Stimulated activated CD4-positive, alpha-beta T cell treated with anti-CD3 and anti-CD28 coated beads, Interleukin-2, amount 100 ng/mL, for 48 hours (primary cell): ENCODE data around the gene ADGRG6.

ENCODE experiments used
- DNase-seq, 2 donors: peaks; one replicate each; pipeline ENCODE4 v3.0.0-alpha.2; 2020

ADGRG6 gene

DNA sequence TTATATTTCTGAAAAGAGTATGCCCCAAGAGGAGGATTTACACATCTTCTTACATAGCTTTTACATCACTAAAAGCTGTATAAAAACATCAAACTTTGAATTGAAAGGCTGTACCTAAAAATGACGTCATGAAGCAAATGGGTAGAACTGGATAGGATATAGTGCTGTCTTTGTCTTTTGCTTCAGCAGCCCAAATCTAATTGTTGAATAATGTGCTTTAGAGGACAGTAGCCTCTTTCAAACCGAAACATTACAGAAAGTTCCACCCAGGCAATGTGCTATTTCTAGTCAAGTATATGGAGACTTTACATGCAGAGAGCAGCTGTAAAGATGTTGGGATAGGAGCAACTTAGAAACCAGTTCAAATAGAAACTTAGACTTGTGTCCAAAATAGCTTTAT is 51.9 kb downstream of the ADGRG6 start:
- DNase-seq = no peak

DNA sequence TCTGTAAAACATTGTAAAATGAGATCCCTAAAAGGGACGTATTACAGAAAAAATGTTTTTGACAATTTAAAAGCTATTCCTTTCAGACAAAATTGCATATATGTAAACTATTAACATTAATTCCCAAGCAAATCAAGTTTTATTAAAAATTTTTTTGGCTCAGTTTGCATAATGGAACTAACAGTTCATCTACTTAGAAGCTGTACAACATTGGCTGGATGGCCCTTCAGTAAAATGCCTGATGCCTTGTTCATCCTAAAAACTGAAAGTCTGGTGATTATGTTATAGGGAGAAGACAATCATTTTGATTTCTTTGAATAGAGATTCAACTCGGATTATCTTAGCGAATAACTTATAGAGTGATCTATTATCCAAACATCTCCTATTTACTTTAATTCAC is 52.8 kb downstream of the ADGRG6 start:
- DNase-seq = no peak

DNA sequence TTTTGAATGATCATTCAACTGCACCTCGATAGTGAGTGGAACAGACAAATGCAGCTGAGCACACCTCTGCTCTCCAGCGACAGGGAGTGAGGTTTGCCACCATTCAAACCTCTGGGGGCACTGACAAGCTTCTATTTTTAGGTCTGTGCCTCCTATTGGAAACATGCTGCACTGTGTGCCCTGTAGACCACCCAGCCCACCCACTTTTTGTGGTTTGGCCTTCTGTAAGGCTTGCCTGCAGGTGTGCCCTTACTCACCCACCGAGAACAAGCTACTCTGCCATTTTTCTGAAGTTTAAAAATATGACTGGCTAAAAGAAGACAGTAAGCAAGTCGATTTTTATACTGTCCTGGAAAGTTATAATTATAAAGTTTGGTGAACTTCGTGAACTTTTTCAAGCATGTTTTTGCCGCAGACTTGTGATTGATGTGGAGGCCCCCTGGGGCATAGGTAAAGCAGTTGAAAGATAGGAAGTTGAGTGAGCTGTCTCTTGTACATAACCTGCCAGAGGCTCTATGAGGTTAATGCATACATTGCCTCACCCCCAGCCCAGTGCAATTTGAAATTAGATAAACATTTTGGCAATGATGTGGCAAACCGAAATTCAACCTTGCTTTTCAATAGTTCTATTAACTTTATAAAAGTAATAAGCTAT is 53.8 kb downstream of the ADGRG6 start:
- no peak for DNase-seq

DNA sequence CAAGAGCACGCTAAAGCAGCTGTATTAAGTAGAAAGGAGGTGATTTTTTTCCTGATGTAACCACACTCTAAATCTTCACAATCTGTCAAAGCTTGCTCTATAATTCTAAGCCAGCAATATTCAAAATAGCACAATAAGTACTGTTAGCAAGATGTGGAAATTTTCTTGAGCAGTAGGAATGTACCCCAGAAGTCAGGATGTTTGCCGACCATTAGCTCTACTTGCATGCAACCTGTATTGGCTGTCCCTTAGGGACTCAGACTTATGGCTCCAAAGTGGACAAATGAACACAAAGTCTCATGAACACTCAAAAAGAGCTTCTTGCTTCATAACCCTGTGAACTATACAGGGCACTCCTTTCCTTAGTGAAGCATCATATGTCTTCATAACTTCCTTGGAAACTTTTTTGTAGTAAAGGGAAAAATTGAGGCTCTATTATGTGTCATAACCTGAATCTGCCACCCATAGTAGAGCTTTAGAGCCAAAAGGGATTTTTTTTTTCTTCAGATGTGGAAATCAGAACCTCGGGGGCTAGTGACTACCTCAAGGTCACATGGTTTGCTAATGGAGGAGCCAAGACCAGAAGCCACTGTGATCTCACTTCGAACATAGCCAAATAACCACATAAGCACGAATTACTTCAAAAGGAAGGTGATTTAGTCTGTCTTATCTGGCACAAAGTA is 54.5 kb downstream of the ADGRG6 start:
- DNase-seq = no peak

DNA sequence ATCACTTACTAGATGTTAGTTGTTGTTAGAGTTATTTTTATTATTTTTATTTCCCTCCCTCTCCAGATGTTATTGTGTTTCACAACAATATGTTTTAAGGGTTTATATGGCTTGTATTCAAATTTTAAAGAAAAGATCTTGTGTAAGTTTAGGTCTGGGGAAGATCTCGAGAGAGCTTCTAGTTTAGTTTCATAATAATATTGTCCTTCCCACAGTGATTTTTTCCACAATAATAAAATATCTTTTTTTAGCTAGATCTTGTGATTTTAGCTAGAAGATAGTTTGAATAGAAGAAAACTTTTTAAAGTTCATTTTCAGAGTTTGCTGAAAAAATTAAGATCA is 55.0 kb downstream of the ADGRG6 start:
- no peak for DNase-seq

DNA sequence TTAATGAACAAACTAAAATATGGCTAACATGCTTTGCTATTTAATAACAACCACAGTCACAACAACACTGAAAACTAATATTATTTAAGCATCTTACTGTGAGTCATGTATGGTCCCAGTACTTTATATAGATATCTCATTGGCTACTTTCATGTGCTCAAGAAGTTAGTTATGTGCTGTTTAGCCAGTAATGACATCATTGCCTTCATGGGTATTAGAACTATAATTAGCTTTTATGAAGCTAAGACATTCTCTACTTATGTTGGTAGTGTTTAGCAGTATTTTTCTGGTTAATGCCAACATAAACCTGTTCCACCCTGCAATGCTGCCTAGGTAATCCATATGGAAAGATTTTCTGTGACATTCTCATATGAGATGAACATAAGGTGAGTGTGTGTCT is 56.1 kb downstream of the ADGRG6 start:
- DNase-seq = no peak

DNA sequence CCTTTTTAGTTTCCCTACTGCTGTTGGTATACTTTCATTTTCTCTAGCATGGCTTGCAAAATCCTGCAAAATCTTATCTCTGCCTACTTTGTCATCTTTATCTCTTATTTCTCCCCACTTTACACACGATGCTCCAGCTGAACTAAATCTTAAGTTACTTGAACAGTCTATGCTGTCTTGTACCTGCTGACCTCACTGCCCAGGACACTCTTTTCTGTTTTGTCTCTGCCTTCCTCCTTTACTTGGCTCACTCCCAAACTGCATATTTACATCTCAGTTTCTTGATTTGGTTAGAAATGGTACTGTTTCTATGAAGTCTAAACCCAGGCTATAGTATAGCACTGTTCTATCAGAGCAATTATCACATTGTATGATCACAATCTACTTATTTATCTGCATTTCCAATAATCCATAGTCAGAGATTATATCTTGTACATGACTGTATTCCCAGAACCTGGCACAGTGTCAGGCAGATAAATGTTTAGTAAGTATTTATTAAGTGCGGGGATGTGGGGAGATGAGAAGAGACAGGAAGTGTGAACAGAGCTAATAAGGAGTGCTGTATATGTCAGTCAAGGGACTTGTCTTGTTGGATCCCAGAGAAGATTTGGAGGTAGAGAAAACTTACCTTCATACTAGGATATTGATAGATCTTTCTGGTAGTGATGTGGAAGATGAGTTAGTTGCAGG is 57.6 kb downstream of the ADGRG6 start:
- DNase-seq = no peak

DNA sequence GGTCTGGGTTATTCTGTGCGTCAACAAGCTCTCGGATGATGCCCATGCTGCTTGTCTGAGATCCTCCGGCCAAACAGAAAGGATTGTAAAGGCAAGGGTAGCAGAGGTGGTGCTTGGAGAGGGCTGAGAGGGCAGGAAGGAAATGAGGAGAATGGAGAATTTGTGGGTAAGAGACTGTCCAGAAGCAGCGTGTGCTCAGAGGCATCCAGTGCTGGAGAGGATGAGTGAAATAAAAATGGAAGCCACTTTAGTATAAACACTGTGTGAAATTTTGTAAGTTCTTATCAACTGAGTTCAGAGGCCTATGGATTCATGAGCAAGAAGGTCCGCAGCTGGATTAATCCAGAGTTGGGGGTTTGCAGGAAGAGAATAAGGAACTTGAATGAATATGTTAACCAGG is 59.5 kb downstream of the ADGRG6 start:
- no peak for DNase-seq

DNA sequence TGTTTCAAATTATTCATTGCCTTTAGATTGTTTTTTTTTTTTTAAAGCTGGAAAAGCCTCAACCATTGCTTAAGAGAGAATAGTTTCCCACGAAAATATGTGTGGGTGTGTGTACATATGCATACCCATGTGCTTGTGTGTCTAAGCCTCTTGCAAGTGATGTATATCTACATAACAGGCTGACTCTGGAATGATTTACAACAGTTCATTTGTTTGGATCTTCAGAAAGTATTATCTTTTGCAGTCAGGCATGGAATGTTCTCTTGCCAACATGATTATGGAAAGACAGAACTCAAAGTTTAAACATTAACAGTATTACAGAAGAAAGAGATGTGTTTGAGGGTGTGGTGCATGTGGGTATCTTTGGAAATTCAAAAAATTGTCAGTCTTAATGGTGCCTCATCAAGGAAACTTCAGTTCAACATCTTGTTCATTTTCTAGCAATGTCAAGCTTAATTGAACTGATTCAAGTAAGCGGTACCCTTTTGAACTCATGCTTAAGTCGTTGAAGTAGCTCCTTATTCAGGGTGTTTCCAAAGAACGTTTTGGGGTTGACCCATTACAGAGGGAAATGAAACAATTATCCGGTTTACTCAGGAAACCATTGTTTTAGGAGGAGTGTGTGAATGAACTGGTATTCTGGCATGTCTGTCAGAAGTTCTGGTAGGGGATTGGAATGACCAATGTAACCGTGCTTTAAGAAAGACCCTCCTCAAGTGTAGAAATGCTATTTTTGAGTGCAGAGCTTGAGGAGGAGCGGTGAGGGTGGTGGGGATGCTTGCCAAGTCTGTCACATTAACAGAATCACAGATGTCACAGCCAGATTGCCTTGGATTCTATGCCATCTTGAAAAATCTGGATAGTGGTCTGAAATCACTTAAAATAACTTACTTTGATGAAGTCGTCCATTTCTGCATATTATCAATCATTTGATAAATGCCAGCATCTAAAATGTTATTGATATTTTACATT is 60.3 kb downstream of the ADGRG6 start:
- no peak for DNase-seq

DNA sequence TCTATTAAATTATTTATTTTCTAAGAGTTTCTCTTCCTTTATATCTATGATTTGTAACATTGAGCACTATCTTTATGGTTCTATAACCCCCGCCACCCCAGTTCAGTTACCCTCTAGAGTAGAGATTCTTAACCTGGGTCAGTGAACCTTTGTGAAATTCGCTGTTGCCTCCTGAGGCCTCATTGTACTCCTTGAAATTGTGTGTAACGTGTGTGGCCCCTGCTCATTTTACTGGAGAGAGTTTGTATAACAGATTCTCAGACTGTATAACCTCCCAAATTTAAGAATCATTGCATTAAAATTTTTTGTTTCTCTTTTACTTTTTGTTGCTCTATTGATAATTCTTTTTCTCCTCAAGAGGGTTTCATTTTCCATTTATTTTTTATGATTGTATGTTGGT is 65.3 kb downstream of the ADGRG6 start:
- no peak for DNase-seq

DNA sequence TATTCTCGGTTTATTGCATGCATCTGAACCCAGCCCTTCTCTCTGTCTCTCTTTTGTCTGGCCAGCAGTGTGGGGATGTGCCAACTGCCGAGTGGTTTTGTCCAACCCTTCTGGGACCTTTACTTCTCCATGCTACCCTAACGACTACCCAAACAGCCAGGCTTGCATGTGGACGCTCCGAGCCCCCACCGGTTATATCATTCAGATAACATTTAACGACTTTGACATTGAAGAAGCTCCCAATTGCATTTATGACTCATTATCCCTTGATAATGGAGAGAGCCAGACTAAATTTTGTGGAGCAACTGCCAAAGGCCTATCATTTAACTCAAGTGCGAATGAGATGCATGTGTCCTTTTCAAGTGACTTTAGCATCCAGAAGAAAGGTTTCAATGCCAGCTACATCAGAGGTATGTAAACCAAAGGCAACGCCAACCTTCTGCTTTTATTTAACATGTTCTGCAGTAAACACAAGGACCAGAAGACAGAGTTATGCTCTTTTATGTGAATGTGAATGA is 65.8 kb downstream of the ADGRG6 start:
- DNase-seq = no peak

DNA sequence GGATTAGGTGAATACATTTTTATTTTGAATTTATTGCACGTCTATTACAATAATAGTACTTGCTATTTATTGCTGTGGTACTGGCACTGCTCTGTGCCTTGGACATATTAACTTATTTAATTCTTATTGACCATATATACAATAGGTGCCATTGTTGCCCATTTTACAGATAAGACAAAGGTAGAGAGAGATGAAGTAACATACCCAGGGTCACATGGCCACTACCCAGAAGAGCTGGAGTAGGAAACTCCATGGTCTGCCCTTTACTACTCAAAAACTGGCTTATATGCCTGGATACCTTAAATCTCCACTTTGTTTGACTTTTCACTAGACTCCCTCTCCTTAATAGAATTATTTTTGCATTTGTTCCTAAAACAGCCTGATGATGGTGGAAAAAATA is 67.5 kb downstream of the ADGRG6 start:
- DNase-seq = no peak

DNA sequence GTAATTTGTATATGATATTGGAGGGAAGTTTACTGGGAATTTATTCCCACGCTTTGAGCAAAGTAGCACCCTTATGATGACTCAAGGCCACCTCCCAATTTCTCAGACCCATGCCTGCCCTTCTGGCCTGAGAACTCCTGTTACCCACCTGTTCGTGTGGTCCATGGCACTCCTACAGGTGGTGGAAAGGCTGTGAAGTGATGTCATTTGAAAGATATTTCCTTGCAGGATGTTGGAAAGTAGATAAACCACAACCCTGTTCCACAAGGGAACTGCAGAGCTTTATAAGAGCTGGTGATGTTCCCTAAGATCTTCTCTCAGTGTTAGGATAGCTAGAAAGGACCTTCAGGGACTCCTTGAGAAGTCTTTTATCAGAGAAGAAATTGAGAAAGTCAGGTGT is 70.5 kb downstream of the ADGRG6 start:
- no peak for DNase-seq

DNA sequence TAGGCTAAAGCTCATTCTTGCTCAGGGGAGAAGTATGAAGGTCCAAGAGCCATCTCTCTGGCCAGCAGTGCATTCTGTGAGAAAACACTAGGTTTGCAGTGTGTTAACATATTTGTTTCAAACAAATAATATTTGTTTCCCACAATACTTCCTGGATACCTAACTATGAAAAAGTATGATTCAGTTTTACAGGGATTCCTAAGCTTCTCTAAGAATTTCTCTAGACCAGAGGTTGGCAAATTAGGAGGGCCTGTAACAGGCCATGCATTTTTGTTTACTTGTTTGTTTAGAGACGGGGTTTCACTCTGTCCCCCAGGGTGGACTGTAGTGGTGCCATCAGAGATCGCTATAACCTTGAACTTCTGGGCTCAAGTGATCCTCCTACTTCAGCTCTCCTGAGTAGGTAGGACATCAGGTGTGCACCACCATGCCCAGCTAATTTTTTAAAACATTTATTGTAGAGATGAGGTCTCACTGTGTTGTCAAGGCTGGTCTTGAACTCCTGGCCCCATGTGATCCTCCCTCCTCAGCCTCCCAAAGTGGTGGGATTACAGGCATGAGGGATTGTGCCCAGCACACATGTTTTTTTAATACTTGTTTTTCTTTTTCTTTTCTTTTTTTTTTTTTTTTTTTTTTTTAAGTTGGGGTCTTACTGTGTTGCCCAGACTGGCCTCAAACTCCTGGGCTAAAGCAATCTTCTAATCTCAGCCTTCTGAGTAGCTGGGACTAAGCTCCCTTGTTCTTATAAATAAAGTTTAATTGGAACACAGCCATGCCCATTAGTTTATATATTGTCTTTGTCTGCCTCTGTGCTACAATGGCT is 71.7 kb downstream of the ADGRG6 start:
- no peak for DNase-seq

DNA sequence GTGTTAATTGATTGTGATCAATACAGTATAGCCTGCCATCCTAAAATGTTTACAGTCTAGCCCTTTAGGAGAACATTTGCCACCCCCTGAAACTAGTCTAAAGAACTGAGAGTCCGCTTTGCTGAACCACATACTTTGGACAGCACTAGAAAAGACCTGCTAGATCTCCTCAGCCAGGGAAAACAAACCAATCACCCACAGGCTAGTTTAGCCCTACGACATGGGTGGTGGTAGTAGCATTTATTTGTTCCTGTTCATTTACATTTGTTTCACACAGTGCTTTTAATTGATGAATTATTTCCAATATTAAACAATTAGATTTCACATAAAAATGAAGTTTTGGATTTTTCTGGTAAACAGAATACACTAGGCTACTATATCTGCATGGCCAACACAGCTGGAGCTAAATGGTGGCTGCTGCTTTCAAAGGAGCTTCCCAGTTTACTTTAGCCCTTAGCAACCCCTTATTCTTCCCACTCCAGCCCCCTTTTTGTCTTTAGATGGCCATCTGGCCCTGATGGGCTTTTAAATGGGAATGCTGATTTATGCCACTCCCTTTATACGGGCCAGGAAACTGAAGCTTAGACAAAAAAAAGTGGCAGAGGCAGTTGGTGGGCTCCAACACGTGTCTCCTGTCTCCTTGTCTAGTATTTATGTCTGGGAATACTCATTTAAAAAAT is 72.4 kb downstream of the ADGRG6 start:
- no peak for DNase-seq

DNA sequence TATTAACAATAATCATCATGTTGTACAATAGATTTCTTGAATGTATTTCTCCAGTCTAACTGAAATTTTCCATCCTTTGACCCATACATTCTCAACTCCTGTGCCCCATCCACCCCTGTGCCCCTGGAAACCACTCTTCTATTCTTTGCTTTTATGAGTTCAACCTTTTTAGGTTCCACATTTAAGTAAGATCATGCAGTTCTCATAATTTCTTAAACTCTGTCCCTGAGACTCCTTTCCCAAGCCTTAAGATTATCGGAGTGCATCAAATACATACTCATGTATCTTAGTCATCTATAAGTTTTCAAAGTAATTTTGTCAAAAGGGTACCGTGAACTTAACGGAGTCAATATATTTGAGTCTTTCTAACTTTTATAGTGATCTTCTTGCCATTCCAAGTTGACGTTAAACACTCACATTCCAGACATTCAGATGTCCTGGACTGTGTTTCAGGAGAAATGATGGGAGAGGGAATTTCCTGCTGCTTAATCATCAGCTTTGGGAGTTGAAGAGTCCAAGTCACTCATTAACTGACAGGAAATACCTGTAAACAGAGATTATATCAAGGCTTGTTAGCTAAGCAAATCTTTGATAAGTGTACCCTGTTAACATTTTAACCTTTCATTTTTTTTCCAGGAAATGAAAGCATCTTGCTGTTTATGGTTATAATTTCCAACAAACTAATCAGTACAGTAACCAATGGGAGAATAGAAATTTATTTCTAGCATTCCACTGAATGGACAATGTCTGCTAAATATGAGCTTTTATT is 73.3 kb downstream of the ADGRG6 start:
- DNase-seq = no peak

DNA sequence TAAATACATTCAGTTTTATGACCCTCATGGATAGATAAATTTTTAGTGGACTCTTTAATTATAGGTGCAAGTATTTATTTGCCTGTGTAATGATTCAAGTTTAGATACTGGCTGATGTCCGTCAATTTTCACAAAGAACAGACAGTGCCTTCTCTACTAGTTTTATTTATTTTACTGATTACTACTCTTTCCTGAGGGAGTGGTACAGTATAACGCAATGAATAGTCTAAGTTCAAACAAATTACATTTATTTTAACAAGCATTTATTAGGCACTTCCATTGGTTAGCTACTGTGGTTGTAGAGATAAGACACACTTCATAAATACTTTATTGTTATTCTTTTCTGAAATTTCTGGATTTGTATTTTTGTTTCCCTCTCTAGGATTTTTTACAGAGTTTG is 74.3 kb downstream of the ADGRG6 start:
- no peak for DNase-seq

DNA sequence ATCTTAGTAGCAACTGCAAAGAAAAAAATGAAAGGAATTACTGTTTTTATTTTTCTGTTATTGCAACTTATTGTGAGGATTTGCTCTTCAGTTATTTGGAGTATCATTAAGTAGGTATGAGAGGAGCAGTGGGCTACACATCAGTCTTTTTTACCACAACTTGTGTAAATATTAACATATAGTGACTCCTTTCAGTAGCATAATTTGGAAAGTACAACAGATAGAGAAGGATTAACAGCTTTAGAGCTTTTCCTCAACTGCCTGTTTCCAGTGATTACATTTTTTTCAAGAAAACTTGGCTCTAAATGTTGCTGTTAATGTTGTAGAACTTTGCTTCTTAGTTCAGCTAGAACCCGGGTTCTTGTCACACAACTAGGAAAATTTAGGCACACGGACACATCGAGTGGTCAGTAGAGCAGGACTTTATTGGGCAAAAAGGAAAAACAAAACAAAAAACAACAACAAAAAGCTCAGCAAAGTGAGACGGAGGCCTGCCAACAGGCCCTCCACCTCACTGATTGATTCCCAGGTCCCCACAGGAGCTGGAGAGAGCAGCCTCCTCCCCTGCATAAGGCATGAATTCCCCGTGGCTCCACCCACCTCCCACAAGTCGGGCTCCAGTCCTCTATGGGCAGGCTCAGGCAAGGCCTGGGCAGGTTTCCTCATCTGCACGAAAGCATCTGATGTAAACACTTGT is 75.1 kb downstream of the ADGRG6 start:
- DNase-seq = no peak

DNA sequence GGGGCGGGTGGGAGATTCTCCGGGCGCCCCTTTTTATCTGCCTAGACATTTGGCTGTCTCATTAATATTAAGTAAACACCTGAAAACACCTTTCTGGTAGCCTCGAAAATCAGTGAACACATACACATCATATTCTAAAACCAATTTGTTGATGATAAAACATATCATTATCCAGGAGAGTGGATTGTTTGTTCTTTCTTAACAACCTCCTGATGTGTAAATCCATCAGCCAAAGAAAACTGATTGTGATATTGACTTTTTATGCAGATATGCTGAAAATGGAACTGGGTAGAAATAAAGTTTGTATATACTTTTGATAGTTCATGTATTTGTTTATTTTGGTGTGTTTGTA is 75.7 kb downstream of the ADGRG6 start:
- DNase-seq = no peak
